Left cardiac atrium (tissue), 4 donors: ENCODE data around the gene PLS3. TPM values are rescaled to one million over a fixed set of nuclear protein-coding genes. Genes with fewer than 3 reads are reported as not detected.
A peak's percentile ranks its signal among the peaks of the same experiment; 100 is the strongest.

Source experiments
- ATAC-seq, 2 donors: fragments of 200-7000 bp; cut with Tn5 transposase; one replicate each; pipeline ENCODE4 v1.9.1; 2020; ENCODE audit warnings: mild to moderate bottlenecking in 2 of 2, moderate library complexity in 2 of 2
- DNase-seq: peaks from one replicate; pipeline ENCODE4 v3.0.0-alpha.2; 2020
- intact Hi-C, 2 donors: fragments of 100-400 bp; cut with DNase I; formaldehyde crosslinking; loops; one replicate each; pipeline versions ENCODE4 v1.14.1 to v1.15.1; 2022 to 2023
- total RNA-seq, 2 donors: library from RNA; stranded (reverse); fragmentation: NEBNext Ultra II Directional; extraction: Animal tissue kit (Norgen Biotek cat#: 25700); gene quantifications; one replicate each; pipeline ENCODE4 v1.2.1, GENCODE V29; 2021
- donor health status: DM: no; HTN: yes; CAD: no.
- donor health status: DM: no; HTN: yes; CAD: no; lungs with severe emphysema.
- donor health status: DM: yes; HTN: yes; CAD: no.
- donor health status: Dilated cardiomyopathy.

PLS3 gene
- total RNA-seq, 2 donors from 2014 or later = 57.0 to 69.5 TPM

GRCh38 chrX:115563633-115564162 is 2.7 kb downstream of the PLS3 start:
- intact Hi-C loops = no loop called here
- no peak for ATAC-seq
- no peak for DNase-seq

DNA sequence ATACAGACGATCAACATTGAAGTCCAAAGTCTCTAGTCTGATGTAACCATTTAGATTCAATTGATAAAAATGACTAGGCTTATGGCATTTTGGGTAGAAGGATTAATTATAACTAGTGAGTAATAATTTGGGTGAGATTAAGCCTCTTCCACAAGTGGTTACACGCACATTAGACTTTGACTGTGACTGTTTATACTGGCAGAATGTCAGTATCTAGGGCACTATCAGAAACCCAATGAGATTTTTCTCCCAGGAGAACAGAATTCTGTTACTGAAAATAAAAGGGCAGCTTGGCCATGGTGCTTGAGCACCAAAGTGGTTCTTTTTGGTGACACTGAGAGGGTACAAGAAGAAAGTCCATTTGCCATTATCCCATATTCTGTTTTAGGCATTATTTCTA is 3.3 kb downstream of the PLS3 start:
- DNase-seq = no peak
- intact Hi-C loops = no loop called here
- ATAC-seq = no peak

DNA sequence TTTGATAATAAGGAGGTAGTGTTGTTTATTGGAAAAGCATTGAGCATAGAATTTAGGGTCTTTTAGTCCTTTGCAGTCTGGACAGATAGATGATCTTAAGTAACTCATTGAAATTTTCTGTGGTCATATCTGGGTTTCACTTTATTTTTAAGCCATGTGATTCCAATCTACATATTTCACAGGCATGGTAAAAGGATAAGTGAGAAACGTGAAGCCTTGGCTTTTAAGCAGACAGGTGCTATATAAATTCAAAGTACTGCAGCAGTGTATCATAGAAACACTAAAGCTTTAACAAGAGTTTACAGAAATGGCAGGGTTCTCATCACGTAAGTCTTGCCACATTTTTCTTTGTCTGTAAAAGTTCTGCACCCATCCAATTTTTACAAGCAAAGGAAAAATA is 4.9 kb downstream of the PLS3 start:
- ATAC-seq = no peak

GRCh38 chrX:115571712-115572111 is 10.7 kb downstream of the PLS3 start:
- intact Hi-C loops = no loop called here
- ATAC-seq (no peak), DNase-seq (no peak)

More for the DNA sequence above, 4.9 kb downstream of the PLS3 start:
- intact Hi-C loops = no loop called here
- no peak for DNase-seq

GRCh38 chrX:115573185-115573584 is 12.2 kb downstream of the PLS3 start:
- ATAC-seq (peak; percentile 30 to 50), DNase-seq (no peak)
- intact Hi-C loops = no loop called here

GRCh38 chrX:115576676-115577075 is 15.7 kb downstream of the PLS3 start:
- DNase-seq (no peak), ATAC-seq (no peak)
- intact Hi-C loops = no loop called here

DNA sequence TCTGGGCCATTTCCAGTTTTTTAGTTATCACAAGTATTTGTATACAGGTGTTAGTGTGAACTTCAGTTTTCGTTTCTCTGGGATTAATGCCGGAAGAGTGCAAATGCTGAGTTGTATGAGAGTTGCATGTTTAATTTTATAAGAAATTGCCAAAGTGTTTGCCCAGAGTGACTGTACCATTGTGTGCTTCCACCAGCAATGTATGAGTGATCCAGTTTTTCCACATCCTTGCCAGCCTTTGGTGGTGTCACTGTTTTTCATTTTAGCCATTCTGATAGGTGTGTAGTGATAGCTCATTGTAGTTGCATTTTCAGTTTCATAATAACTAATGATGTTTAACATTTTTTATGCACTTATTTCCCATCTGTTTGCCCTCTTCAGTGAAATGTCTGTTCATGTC is 18.4 kb downstream of the PLS3 start:
- DNase-seq (no peak), ATAC-seq (no peak)
- intact Hi-C loops = no loop called here

DNA sequence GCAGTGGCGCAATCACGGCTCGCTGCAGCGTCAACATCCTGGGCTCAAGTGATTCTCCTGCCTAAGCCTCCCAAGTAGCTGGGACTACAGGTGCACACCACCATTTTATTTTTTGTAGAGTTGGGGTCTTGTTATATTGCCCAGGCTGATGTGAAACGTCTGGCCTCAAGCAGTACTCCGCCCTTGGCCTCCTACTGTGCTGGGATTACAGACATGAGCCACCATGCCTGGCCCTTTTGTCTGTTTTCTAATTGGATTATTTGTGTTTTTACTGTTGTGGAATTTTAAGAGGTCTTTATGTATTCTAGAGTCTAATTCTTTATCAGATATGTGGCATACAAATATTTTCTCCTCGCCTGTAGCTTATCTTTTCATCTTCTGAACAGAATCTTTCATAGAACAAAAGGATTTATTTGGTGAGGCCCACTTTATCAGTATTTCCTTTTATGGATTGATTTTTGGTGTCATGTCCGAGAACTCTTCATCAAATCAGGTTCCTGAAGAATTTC is 18.9 kb downstream of the PLS3 start:
- no peak for ATAC-seq
- DNase-seq = no peak
- intact Hi-C loops = no loop called here

DNA sequence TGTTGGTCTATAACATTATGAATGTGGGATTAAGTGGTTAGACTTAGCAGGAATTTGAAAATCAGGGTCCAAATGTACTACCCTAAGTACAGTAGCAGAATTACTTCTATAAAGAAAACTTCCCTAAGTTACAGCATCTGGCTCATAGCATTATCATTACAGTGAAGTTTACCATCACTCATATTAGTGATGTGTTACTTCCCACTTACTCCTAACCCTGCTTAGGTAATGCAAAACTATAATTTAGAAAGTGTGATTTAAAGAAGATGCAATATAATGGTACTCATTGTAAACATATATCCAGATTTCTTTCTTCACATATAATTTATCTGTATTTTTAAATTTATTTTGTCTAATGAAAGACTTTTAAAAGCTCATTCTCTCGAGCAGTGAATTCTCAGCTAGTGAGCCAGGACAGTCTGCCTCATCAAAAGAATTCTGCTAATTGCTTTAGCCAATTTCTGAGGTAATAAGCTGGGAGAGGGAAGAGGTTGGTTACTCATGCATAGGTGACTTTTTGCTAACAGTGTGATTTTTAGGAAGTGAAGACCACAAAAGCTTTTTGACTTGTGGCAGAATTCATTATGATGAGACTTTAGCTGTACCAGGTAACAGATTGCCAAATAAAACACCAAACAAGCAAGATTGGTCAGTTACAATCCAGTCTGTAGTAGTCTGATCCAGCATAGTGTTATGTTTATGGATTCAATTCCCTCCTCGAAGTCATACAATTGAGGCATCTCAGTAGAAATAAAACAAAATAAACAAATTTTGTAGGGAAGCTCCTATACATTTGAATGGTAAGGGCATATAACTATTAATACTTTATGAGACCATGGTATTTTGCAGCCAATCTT is 21.0 kb downstream of the PLS3 start:
- intact Hi-C loops = no loop called here
- ATAC-seq = peak in 1 of 2 donors; percentile 43
- DNase-seq = no peak

DNA sequence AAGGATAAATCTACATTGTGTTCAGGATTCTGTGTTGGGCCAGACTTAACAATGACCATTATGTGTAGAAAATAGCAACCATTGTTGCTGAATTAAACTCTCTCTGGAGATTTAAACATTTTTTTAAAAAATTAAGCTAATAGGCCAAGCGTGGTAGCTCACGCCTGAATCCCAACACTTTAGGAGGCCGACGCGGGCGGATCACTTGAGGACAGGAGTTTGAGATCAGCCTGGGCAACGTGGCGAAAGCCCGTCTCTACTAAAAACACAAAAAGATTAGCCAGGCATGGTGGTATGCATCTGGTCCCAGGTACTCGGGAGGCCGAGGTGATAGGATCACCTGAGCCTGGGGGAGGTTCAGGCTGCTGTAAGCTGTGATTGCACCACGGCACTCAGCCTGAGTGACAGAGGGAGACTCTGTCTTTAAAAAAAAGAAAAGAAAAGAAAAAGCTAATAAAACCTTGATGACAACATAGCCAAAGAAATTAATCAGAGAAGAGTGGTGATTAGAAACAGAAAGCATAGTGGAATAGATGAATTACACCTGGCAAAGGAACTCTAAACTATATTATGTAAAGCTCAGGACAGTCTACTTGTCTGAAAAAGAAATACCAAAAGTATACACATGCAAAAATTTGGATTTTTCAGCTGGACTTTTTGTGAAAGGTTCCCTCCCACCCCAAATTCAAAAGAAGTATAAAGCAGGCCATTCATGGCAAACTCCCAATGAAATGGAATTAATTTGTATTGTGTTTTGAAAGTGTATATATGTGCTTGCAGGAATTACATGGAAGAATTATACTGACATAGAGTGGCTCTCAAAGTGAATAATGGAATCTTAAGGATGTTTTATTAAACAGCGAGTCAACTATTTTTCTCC is 21.9 kb downstream of the PLS3 start:
- DNase-seq = no peak
- intact Hi-C loops = no loop called here
- ATAC-seq = peak in 1 of 2 donors; percentile 67

GRCh38 chrX:115583496-115584004 is 22.6 kb downstream of the PLS3 start:
- no peak for DNase-seq
- intact Hi-C loops = no loop called here
- ATAC-seq = no peak

DNA sequence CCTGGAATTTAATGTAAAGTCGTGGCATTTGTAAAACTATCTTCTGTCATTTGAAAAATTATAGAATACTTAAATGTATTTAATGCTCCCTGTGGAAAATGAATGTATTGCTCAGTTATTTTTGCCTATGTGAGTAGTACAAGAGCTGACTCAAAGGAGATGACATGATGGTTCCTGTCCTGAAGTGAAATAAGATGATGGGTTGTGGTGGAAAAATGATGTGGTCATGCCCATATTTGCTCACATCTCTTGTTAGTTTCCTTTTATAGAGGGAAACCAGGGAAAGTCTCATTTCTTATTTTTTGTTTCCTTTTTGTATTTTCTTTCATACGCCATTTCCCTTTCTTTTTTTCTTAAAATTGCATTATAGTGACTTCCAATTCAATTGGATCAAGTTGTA is 23.7 kb downstream of the PLS3 start:
- ATAC-seq (peak in 1 of 2 donors; percentile 40), DNase-seq (no peak)
- intact Hi-C loops = no loop called here

GRCh38 chrX:115588179-115588578 is 27.2 kb downstream of the PLS3 start:
- no peak for ATAC-seq
- no peak for DNase-seq
- intact Hi-C loops = no loop called here

DNA sequence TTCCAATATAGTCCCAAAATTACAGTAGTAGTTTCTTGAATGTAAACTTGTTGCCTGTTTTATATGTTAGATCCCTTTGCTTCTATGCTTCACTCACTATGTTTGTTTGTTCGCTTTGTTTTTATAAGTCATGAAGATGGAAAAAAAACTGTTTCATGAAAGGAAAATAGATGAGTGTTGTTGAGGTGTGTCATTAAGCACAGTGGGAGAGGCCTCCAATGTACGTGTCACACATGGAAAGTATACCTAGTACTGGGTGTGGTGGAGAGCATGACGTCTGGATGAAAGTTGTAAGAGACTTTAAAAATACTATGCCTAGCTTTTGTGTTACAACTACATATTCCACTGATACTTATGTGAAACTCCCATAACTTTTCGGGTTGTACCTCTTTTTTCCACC is 28.4 kb downstream of the PLS3 start:
- ATAC-seq (no peak), DNase-seq (no peak)
- intact Hi-C loops = no loop called here

DNA sequence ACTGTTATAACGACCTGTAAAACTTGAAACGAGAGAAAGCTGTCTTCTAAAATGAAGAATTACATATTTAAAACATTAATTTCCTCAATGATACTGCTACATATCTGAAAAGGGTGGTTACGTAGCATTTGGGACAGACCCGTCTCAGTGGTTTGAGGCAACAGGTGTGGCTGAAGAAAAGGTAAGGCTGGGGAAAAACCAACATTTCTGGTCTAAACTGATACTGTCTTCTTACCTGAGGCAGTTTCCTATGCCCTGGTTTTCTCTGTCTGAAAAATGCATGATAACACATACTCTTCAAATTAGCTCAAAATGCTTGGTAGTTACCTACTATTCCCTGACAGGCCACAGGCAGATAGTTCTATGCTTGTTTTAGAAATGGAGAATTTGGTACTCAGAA is 30.4 kb downstream of the PLS3 start:
- intact Hi-C loops = no loop called here
- DNase-seq = no peak
- ATAC-seq = no peak

- intact Hi-C loops = no loop called here
- no peak for DNase-seq
- ATAC-seq = peak in 1 of 2 donors; percentile 32
Observed at GRCh38 chrX:115591856-115592842, 31.2 kb downstream of the PLS3 start.

DNA sequence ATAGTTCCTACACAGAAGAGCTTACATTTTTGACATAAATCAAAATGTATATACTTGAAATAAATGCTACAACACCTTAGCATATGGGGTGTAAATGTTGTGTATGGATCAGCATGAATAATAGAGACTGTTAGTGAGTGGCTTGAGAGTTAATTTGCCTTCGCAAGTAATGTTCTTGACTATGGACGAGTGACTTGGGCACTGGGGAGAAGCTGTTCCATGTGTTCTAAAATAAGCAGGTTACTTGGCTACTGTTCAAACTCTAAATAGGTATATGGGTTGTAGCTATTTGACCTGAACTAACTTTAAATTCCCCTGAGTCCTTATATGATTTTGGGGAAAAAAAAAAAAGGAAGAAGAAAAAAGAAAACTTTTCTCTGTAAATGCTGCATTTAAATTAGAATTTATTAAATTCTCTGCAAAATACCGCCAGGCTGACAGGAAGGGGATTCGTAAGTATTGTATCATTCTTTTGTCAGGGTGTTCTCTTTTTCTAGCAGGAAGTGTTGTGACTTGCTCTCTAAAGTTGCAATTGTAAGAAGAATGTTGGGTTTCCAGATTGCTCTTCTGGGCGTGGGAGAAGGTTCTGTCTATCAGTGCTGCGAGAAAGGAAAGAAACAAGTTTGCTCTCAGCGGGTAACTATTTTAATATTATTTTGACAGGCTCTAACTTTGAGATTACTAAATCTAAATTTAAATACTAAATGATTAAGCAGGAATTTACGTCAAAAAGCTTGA is 32.2 kb downstream of the PLS3 start:
- intact Hi-C loops = no loop called here
- no peak for DNase-seq
- ATAC-seq = peak; percentile 49 to 77

- no peak for ATAC-seq
- intact Hi-C loops = no loop called here
- no peak for DNase-seq
Observed at GRCh38 chrX:115595049-115595448, 34.1 kb downstream of the PLS3 start.
